H9 (cell line): Measurements from ENCODE around the gene ECSCR. TPM values are rescaled to one million over a fixed set of nuclear protein-coding genes. Genes with fewer than 3 reads are reported as not detected.

Experiments
- DNase-seq: peaks from one replicate; pipeline ENCODE4 v3.0.0-alpha.2; 2017
- H2AFZ ChIP-seq: one replicate; pipeline ENCODE4 v1.6.1; 2013; ENCODE audit warnings: mild to moderate bottlenecking, low read length, control low read depth, moderate library complexity
- H2AK5ac ChIP-seq: 2 replicates; pipeline ENCODE4 v1.6.1; 2013; ENCODE audit warnings: low read length, control low read depth, mixed read lengths; ENCODE audit not compliant: insufficient read length
- H2BK120ac ChIP-seq: one replicate; pipeline ENCODE4 v1.6.1; 2013; ENCODE audit warnings: low read depth, mild to moderate bottlenecking, low read length, control low read depth, inconsistent platforms; ENCODE audit not compliant: poor library complexity, severe bottlenecking
- H2BK12ac ChIP-seq: 2 replicates; pipeline ENCODE4 v1.6.1; 2013; ENCODE audit warnings: low read length, control low read depth, mixed read lengths, low read depth; ENCODE audit not compliant: insufficient read length
- H2BK15ac ChIP-seq: 2 replicates; pipeline ENCODE4 v1.6.1; 2013; ENCODE audit warnings: low read depth, low read length, control low read depth
- H2BK20ac ChIP-seq: one replicate; pipeline ENCODE4 v1.6.1; 2013; ENCODE audit warnings: low read depth, mild to moderate bottlenecking, low read length, control low read depth, inconsistent platforms; ENCODE audit not compliant: poor library complexity, severe bottlenecking
- H2BK5ac ChIP-seq: 2 replicates; pipeline ENCODE4 v1.6.1; 2013; ENCODE audit warnings: low read length, control low read depth, mixed read lengths; ENCODE audit not compliant: insufficient read length
- H3K14ac ChIP-seq: 2 replicates; pipeline ENCODE4 v1.6.1; 2013; ENCODE audit warnings: low read length, control low read depth; ENCODE audit not compliant: insufficient read depth
- H3K18ac ChIP-seq: 2 replicates; pipeline ENCODE4 v1.6.1; 2013; ENCODE audit warnings: low read depth, mild to moderate bottlenecking, mixed read lengths, low read length, control low read depth; ENCODE audit not compliant: insufficient read length
- H3K23ac ChIP-seq: 2 replicates; pipeline ENCODE4 v1.6.1; 2013; ENCODE audit warnings: low read length, control low read depth, mixed read lengths, low read depth; ENCODE audit not compliant: insufficient read length
- H3K23me2 ChIP-seq: 2 replicates; pipeline ENCODE4 v1.6.1; 2013; ENCODE audit warnings: low read depth, mild to moderate bottlenecking, mixed read lengths, low read length, control low read depth; ENCODE audit not compliant: insufficient read length, poor library complexity, severe bottlenecking
- H3K27ac ChIP-seq: 2 replicates; pipeline ENCODE4 v1.5.1; 2013; ENCODE audit warnings: low read length, control low read depth, mixed read lengths, low read depth; ENCODE audit not compliant: insufficient read length
- H3K27me3 ChIP-seq: 2 replicates; pipeline ENCODE4 v1.6.1; 2013; ENCODE audit warnings: low read length, control low read depth, inconsistent platforms; ENCODE audit not compliant: insufficient read depth
- H3K4ac ChIP-seq: 2 replicates; pipeline ENCODE4 v1.6.1; 2013; ENCODE audit warnings: low read depth, mild to moderate bottlenecking, control low read depth, inconsistent platforms, low read length, moderate library complexity
- H3K4me1 ChIP-seq: 2 replicates; pipeline ENCODE4 v1.6.1; 2013; ENCODE audit warnings: low read length, control low read depth, inconsistent platforms; ENCODE audit not compliant: insufficient read depth
- H3K4me2 ChIP-seq: 2 replicates; pipeline ENCODE4 v1.6.1; 2013; ENCODE audit warnings: low read length, control low read depth, mixed read lengths; ENCODE audit not compliant: insufficient read length, insufficient read depth
- H3K56ac ChIP-seq: 2 replicates; pipeline ENCODE4 v1.6.1; 2013; ENCODE audit warnings: low read depth, mild to moderate bottlenecking, mixed read lengths, low read length, control low read depth; ENCODE audit not compliant: insufficient read length
- H3K79me1 ChIP-seq: 2 replicates; pipeline ENCODE4 v1.6.1; 2013; ENCODE audit warnings: low read depth, mild to moderate bottlenecking, moderate library complexity, low read length, control low read depth, inconsistent platforms; ENCODE audit not compliant: insufficient read depth, poor library complexity, severe bottlenecking
- H3K79me2 ChIP-seq: 2 replicates; pipeline ENCODE4 v1.6.1; 2013; ENCODE audit warnings: low read length, control low read depth, inconsistent platforms; ENCODE audit not compliant: insufficient read depth
- H3K9ac ChIP-seq: 2 replicates; pipeline ENCODE4 v1.6.1; 2013; ENCODE audit warnings: low read length, control low read depth, mixed read lengths; ENCODE audit not compliant: insufficient read length; ENCODE audit errors: extremely low read depth
- H3K9me3 ChIP-seq: one replicate; pipeline ENCODE4 v1.6.1; 2013; ENCODE audit warnings: low read depth, low read length, inconsistent platforms; ENCODE audit not compliant: control insufficient read depth
- H3T11ph ChIP-seq: one replicate; pipeline ENCODE4 v1.6.1; 2013; ENCODE audit warnings: mild to moderate bottlenecking, low read length, control low read depth, inconsistent platforms
- H4K20me1 ChIP-seq: one replicate; pipeline ENCODE4 v1.6.1; 2013; ENCODE audit not compliant: control insufficient read depth, insufficient read length, insufficient read depth
- H4K5ac ChIP-seq: 2 replicates; pipeline ENCODE4 v1.6.1; 2013; ENCODE audit warnings: low read depth, mild to moderate bottlenecking, mixed read lengths, low read length, control low read depth; ENCODE audit not compliant: insufficient read length
- H4K8ac ChIP-seq: replicated peaks from 2 replicates; pipeline ENCODE4 v1.6.1; 2013; ENCODE audit warnings: low read length, control low read depth, mixed read lengths, low read depth; ENCODE audit not compliant: insufficient read length
- H4K91ac ChIP-seq: 2 replicates; pipeline ENCODE4 v1.6.1; 2013; ENCODE audit warnings: low read depth, mild to moderate bottlenecking, moderate library complexity, mixed read lengths, low read length, control low read depth; ENCODE audit not compliant: insufficient read length
- H3K27ac Mint-ChIP-seq, 3 experiments: 2 replicates in 2 of 3; 3 replicates in 1 of 3; pipeline ENCODE4 v1.8.0; 2020 to 2021; ENCODE audit warnings: mixed read lengths in 3 of 3, mild to moderate bottlenecking in 1 of 3, moderate library complexity in 1 of 3
- H3K27me3 Mint-ChIP-seq: 2 replicates; pipeline ENCODE4 v1.8.0; 2021; ENCODE audit warnings: low read depth, mild to moderate bottlenecking, moderate library complexity, mixed read lengths
- H3K36me3 Mint-ChIP-seq, 3 experiments: 2 replicates in 2 of 3; 3 replicates in 1 of 3; pipeline ENCODE4 v1.8.0; 2020 to 2021; ENCODE audit warnings: low read depth in 3 of 3, mixed read lengths in 3 of 3; ENCODE audit not compliant: insufficient read depth in 1 of 3
- H3K4me1 Mint-ChIP-seq, 2 experiments: 2 replicates each; pipeline ENCODE4 v1.8.0; 2020; ENCODE audit warnings: mixed read lengths in 2 of 2
- H3K4me3 Mint-ChIP-seq, 2 experiments: 2 replicates in 1 of 2; 3 replicates in 1 of 2; pipeline ENCODE4 v1.8.0; 2020 to 2021; ENCODE audit warnings: mild to moderate bottlenecking in 2 of 2, mixed read lengths in 2 of 2, moderate library complexity in 1 of 2
- H3K9me3 Mint-ChIP-seq, 2 experiments: 2 replicates in 1 of 2; 3 replicates in 1 of 2; pipeline ENCODE4 v1.8.0; 2020; ENCODE audit warnings: mild to moderate bottlenecking in 2 of 2, mixed read lengths in 2 of 2, moderate library complexity in 1 of 2
- CTCF ChIP-seq: fragments of 200-600 bp; sonication (generic); conservative IDR thresholded peaks from 3 replicates; pipeline ENCODE4 v1.8.0; 2021; ENCODE audit warnings: antibody characterized with exemption, mild to moderate bottlenecking
- WGBS: extraction: QIAGEN DNeasy Blood & Tissue Kit; methylation state at CpG from one replicate; pipeline ENCODE4 v1.1.7; 2013; ENCODE audit warnings: missing lambda C conversion rate, low lambda C conversion rate, mixed read lengths; ENCODE audit not compliant: insufficient read length; ENCODE audit errors: extremely low coverage; 5-methylcytosine and 5-hydroxymethylcytosine counted together
- total RNA-seq: library from RNA; stranded (reverse); gene quantifications from 2 replicates; pipeline ENCODE4 v1.2.1, GENCODE V29; 2021

Gene ECSCR
- total RNA-seq, 1 experiment from 2014 or later, result 1.6 TPM

GRCh38 chr5:139438707-139439012 is 23.9 kb downstream of the ECSCR start:
- H4K5ac ChIP-seq, result no peak overlapping the region
- H3K56ac ChIP-seq, result no peak overlapping the region
- H3K27me3 ChIP-seq, result no peaks in the 10 kb centered on the region
- H2AK5ac ChIP-seq, result no peak overlapping the region
- no peak for DNase-seq
- H3K14ac ChIP-seq, result no peak overlapping the region
- peaks cover 5 to 27% (median 13%) of the 10 kb centered on the region in 3 experiments; a peak in 6 of 7 replicates for H3K36me3 Mint-ChIP-seq
- H3K23ac ChIP-seq, result no peak overlapping the region
- H3K18ac ChIP-seq, result no peak overlapping the region
- no peaks in the 10 kb centered on the region for H3K79me1 ChIP-seq
- no peak overlapping the region for H3T11ph ChIP-seq
- H4K8ac ChIP-seq, result no peak overlapping the region
- no peak overlapping the region for H2AFZ ChIP-seq
- H4K91ac ChIP-seq, result no peak overlapping the region
- WGBS, result no CpG with 5 or more reads among the region's 8 CpGs
- H2BK12ac ChIP-seq, result no peak overlapping the region
- H2BK5ac ChIP-seq, result no peak overlapping the region
- peaks cover 2% of the 10 kb centered on the region; the same call in 1 of the 2 replicates for H3K4me1 ChIP-seq
- peak overlapping the region in 2 of 3 experiments; percentile 35 to 55; a peak in 2 of 7 replicates for H3K27ac Mint-ChIP-seq
- H3K4me3 Mint-ChIP-seq, result peak overlapping the region; percentile 95 to 96
- peak overlapping the region; percentile 89 for H3K4me2 ChIP-seq
- H3K4ac ChIP-seq, result no peak overlapping the region
- no peaks in the 10 kb centered on the region for H4K20me1 ChIP-seq
- H3K4me1 Mint-ChIP-seq, result peaks cover 20% of the 10 kb centered on the region in 2 experiments
- no peak overlapping the region for H2BK20ac ChIP-seq
- H3K79me2 ChIP-seq, result 0 out of 2 replicates have a peak, but pooled peaks cover 2% of the 10 kb centered on the region
- H2BK15ac ChIP-seq, result no peak overlapping the region
- H3K27ac ChIP-seq, result no peak overlapping the region
- peaks cover 5% of the 10 kb centered on the region for H3K23me2 ChIP-seq
- H3K27me3 Mint-ChIP-seq, result peaks cover 3% of the 10 kb centered on the region
- no peaks in the 10 kb centered on the region for H3K9me3 ChIP-seq
- no peak for TF ChIP-seq CTCF
- H3K9me3 Mint-ChIP-seq, result no peaks in the 10 kb centered on the region
- H3K9ac ChIP-seq, result peak overlapping the region; percentile 39
- no peak overlapping the region for H2BK120ac ChIP-seq
